NCI-H1417 (cell line): ENCODE measurements around the gene C2.
"Not testable (repeated sequence)": the region's sequence is repeated elsewhere in the genome, so short reads cannot be mapped to it uniquely, and the experiment has no call there.

Experiments
- DNase-seq, 3 experiments: peaks; one replicate each; lab custom pipeline; 2025; lab: John Stamatoyannopoulos, UW

C2 gene

DNA sequence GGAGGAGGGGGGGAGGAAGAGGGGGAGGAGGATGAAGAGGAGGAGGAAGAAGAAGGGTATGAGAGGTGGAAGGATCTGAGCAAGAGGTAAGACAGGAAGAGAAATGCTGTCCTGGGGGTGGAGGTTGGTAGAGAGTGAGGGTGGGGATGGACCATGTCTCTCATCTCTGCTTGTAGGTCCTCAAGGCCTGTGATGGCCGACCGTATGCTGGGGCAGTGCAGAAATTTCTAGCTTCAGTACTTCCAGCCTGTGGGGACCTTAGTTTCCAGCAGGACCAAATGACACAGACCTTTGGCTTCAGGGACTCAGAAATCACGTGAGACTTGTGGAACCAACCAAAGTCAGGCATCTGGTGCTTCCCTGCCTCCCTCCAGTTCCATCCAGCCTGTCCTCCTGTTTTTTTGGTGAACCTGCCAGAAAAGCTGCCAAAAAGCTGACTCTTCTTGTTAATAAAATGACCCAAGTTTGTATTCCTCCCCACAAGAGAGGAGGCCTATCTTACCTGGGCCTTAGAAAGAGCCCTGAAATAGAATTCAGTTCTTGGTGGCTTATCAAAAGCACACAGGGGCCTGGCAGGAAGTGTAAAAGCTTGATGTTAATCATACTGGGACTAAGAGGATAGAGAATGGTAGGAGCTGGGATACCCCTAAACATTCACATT lies 51.9 kb downstream of the C2 start:
- DNase-seq: no peak

DNA sequence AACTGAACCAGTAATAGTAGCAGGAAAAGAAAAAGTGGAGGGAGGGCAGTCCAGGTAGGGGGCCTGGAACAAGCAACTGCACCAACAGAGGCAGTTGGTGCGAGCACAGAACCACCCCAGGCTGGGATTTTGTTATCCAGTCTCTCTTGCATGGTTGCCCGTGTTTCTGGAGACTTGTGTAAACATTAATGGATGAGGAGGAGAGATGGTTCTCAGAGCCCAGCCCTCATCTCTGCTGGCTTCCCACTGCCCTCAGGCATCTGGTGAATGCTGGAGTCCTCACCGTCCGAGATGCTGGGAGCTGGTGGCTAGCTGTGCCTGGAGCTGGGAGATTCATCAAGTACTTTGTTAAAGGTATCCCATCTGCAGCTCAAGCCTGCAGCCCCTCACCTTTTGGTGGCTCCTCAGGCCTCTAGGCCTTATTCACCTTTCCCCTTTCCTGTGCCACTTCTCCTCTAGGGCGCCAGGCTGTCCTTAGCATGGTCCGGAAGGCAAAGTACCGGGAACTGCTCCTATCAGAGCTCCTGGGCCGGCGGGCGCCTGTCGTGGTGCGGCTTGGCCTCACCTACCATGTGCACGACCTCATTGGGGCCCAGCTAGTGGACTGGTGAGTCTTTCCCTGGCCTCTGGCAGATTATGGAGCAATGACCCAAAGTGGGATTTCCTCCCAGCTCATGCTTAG lies 52.8 kb downstream of the C2 start:
- DNase-seq: not testable (repeated sequence)

GRCh38 chr6:31980998-31981397 lies 53.5 kb downstream of the C2 start:
- DNase-seq: not testable (repeated sequence)

GRCh38 chr6:31981744-31982143 lies 54.2 kb downstream of the C2 start, which contains the start of gene C4A:
Gene C4A, plus strand, starts transcription at chr6:31982057. Its CDS starts 51 bp downstream, at chr6:31982108.
- not testable (repeated sequence) for DNase-seq

- DNase-seq: not testable (repeated sequence)
Measured at GRCh38 chr6:31989363-31989762, 61.8 kb downstream of the C2 start.

GRCh38 chr6:31994421-31994820 lies 66.9 kb downstream of the C2 start:
- DNase-seq: not testable (repeated sequence)
